Measurements from ENCODE around the gene MRPS25. TPM values are rescaled to one million over a fixed set of nuclear protein-coding genes. Genes with fewer than 3 reads are reported as not detected.

MRPS25 gene
- total RNA-seq, 2 experiments from 2014 or later: 34.6 to 35.0 TPM

Other genes starting within 250 kb of the MRPS25 start
- gene FGD5, start 246.4 kb downstream of the MRPS25 start, total RNA-seq: under 1 TPM in 1 of 2 experiments, not detected in 1; 0.10 TPM
- 10 to 100 TPM; 63.9 to 65.8 TPM for gene NR2C2, start 117.7 kb downstream of the MRPS25 start, total RNA-seq
- gene RBSN, start 33.8 kb upstream of the MRPS25 start, total RNA-seq: 10 to 100 TPM; 19.4 to 19.7 TPM
- 10 to 100 TPM; 29.6 to 30.1 TPM for gene CAPN7, start 140.9 kb upstream of the MRPS25 start, total RNA-seq